GM18867 (cell line): Measurements from ENCODE around the gene PLCXD3.
"Not testable (repeated sequence)": the region's sequence is repeated elsewhere in the genome, so short reads cannot be mapped to it uniquely, and the experiment has no call there.

Experiments
- ATAC-seq: cut with Tn5 transposase; IDR thresholded peaks from one replicate; pipeline ENCODE4 v1.9.1; 2021; ENCODE audit warnings: mild to moderate bottlenecking, moderate library complexity; ENCODE audit not compliant: unreplicated experiment

Gene PLCXD3

GRCh38 chr5:41363343-41363986, 146.9 kb downstream of the PLCXD3 start:
- ATAC-seq: no peak

DNA sequence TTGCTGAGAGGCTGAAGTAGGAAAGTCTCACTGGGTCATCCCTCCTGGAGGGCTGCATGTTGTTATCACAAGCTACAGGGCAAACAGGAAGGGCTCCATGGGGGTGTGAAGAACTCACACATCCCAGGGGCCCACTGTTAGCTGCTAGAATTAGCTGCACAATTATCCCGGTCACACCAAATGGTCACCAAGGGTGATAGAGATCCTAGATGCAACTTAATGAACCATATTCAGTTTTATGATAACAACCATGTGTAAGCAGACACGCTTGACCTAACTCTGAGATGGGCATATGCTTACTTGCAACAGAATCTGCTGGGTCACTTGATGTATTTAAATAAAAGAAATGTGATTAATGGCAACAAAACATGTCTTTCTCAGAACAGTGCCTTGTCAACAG, 153.6 kb downstream of the PLCXD3 start:
- no peak for ATAC-seq

DNA sequence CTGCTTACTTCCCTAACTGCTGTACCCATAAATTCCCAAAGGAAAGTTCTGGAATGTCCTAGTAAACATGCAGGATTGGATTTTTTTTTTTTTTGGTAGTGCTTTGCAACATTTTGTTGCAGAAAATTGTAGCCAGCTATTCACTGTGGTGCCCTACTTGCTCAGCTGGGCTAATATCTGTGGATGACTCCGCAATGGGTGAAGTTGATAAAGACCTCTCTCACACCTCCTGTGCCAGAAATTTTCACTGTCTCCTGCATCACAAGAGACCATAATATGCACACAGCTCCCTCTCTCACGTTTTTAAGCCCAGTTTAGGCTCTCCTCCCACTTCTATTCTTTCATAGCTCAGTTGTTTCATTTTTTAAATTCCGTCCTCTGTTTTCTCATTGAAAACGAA, 160.6 kb downstream of the PLCXD3 start:
- ATAC-seq: no peak

DNA sequence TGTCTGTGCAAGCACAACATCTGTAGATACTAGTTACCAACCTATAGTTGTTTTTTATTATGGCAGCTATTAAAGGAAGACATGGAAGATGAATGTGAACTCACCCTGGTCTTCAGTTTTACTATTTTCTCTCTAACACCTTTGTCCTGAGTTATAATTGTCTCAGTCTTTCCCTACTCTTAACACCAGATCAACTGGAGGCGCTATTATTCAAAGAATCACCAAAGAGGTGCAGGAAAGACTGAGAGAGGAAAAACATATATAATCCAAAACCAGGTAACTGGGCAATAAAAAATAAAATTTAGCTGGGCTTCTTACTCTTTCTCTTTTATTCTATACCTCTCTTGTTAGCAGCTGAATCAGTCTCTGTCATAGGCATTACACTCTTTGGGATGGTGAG, 162.8 kb downstream of the PLCXD3 start:
- no peak for ATAC-seq

DNA sequence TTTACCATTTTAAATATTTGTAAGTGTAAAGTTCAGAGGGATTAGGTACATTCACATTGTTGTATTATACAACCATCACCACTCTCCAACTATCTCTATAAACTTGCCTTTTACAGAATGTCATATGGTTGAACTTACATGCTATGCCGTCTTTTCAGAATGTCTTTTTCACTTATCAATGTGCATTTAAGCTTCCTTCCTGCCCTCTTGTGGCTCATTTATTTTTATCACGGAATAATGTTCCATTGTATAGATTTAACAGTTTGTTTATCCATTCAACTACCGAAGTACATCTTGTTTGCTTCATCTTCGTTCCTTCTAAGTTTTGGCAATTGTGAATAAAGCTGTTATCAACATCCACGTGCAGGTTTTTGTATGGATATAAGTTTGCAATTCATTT, 163.8 kb downstream of the PLCXD3 start:
- ATAC-seq: no peak

GRCh38 chr5:41345295-41345694, 165.1 kb downstream of the PLCXD3 start:
- ATAC-seq: no peak

DNA sequence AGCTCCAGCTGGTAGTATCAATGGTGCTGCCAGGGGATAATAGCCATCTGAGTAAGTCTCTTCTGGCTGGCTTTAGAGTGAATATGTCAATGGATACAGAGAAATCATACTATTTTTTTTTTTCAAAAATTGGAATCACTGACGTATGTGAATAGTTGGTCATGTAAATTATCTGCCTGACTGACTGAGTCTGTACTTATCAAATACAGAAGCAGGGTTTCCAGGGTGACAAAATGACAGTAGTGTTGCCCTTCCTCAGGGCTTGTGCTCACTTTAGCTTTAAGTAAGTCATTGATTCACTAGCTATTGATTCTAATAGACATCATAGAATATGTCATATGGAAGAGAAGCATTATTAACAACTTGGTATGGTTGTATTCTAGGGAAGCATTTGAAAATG, 171.1 kb downstream of the PLCXD3 start:
- ATAC-seq: no peak

DNA sequence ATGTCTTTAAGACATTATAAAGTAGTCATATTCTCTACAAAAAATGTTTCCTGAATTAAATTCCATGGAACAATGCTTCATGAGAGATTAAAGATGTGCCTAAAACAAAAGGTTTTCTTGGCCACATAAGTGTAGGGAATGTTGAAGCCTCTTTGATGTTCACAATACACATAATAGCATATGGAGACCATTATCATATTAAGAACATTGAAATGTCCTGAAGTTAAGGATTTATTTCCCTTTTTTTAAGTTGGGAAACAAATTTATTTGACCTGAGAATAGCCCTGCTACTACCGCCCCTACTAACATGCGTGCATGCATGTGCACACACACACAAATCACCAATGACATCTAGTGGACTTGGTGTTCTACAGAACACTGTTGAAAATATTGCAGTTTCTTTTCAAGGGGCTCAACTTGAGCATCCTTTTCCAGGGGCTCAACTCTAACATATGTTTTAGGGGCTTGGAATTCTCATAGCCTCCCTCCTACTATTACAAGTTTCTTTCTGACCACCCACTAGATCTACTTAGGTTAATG, 172.2 kb downstream of the PLCXD3 start:
- ATAC-seq: no peak

DNA sequence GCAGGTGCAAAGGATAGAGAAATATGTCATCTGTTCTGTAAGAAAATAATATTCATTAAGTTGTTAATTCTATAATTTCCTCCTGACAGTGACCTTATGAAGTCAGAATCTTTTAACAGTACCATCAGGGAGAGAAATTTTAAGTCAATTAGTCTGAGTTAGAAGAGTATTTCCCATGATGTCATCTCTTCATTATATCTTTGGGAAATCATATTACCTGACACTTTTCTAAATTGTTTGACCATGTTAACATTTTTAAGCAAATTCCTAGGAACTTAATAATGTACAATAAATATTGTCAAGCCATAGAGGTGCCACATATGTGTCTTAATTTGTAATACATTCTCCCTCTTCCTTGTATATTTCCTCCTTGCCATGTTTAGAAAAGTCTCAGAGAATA, 172.7 kb downstream of the PLCXD3 start:
- ATAC-seq: no peak

GRCh38 chr5:41337216-41337615, 173.2 kb downstream of the PLCXD3 start:
- no peak for ATAC-seq

GRCh38 chr5:41336471-41336870, 173.9 kb downstream of the PLCXD3 start:
- ATAC-seq: no peak

DNA sequence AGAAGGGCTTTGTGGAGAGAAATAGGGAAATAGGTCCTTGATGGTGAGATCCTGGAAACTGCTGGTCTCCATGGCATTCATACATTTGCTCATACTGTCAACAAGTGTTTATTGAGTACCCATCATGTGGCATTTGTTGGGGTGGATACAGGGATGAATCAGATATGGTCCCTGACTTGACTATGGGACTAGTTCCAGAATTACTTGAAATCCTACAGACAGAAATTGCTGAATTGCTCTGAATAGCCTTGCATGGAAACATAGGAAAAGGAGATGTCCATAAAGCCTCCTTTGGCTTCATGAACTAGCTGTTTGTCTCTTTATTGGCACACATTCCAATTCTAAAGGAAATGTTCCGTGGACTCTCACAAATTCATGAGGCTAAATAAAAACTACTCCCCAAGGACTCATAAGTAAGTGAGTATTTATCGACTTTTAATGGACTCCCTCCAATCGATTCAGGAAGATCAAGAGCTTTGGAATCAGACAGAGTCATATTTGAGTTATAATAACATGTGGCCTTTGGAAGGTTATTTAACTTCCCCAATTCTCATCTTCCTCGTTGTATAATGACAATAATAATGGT, 174.7 kb downstream of the PLCXD3 start:
- ATAC-seq: no peak

GRCh38 chr5:41334758-41335157, 175.6 kb downstream of the PLCXD3 start:
- ATAC-seq: peak; percentile 83

DNA sequence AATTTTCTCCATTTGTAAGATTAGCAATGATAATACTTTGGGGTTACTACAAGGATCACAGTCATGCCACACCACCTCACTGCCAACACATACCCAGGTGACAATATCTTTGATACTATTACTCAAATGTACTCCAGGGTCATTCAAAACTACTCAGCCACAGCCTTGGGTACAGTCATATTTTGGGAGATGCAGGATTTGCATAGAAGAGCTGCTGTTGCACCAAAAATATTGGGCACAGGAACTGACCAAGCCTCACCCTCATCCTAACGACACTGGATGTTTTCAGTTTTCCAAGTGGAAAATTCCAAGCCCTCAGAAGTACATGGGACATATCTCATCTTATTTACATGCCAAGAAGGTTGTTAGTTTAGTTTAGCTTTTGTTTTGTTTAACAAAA, 176.2 kb downstream of the PLCXD3 start:
- peak; percentile 47 for ATAC-seq

DNA sequence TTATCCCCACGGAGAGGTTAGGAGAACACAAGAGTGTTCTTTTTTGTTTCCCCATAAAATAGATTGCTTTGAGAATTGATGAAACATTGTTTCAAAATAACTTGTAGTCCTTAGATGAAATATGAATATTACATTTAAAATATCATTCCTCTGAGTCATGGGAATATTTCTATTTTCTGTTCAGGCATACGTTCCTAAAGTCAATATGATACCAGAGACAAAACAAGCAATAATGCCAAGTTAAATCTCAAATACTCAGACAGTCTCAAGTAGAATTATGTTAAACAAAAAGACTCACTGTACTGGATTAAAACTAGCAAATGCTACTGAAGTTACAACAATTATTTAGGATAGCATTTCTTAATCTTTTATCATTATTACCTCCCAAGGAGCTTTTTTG, 185.3 kb downstream of the PLCXD3 start:
- no peak for ATAC-seq

GRCh38 chr5:41322826-41323225, 187.6 kb downstream of the PLCXD3 start:
- ATAC-seq: not testable (repeated sequence)

GRCh38 chr5:41312478-41313060, 197.8 kb downstream of the PLCXD3 start:
- ATAC-seq: no peak

DNA sequence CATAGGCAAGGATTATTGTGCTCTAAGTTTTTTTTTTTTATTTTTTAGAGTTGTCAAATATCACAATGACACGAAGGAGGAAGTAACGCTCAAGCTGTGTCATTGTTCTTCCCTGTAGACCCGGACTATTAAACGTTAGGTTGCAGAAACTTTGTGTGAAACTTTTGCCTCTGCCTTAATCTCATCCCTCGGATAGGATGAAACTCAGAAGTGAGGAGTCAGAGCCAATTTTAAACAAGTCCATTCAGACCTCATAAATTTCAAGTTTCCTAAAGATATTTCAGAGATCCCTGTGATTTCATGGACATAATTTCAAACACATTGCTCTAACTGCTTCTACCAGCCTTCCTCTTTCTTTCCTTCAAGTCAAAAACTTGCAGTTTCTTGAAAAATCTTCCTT, 198.3 kb downstream of the PLCXD3 start:
- ATAC-seq: no peak

- ATAC-seq: no peak
Measured at GRCh38 chr5:41309275-41309674, 201.1 kb downstream of the PLCXD3 start.

GRCh38 chr5:41306005-41306404, 204.4 kb downstream of the PLCXD3 start:
- no peak for ATAC-seq

- no peak for ATAC-seq
Measured at GRCh38 chr5:41305056-41305455, 205.3 kb downstream of the PLCXD3 start.

DNA sequence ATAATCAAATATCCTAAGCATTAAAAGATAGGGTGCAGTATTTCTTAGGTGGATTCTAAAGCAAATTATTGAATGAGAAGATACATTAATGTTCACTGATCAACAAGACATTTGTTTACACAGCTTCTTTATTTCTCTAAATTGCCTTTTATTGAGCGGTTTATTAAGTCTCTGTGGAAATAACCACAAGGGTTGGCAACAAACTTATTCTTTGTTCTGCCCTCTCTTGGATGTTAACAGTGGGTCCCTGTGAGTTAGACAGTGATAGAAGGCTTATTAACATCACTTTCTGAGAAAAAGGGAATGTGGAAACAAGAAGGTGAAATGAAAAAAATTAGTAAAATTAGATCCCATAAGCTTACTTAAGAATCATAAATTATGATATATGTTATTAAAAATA, 214.3 kb downstream of the PLCXD3 start:
- ATAC-seq: no peak
